K562 (cell line): ENCODE results near the gene SCFD2.

Experiments
- ATF2 ChIP-seq: sonication (generic); formaldehyde crosslinking; IDR thresholded peaks from 2 replicates; pipeline ENCODE4 v1.8.1; 2022; ENCODE audit warnings: missing genetic modification reagents
- BACH1 ChIP-seq: fragments of 200-800 bp; sonication (Bioruptor generic); IDR thresholded peaks from 2 replicates; pipeline ENCODE4 v1.6.1; 2016; ENCODE audit warnings: missing genetic modification characterization, missing compliant biosample characterization
- CBX5 ChIP-seq: IDR thresholded peaks from 2 replicates; pipeline ENCODE4 v1.6.1; 2014; ENCODE audit warnings: low read depth, borderline replicate concordance

- no peak for TF ChIP-seq BACH1 (tag)
- TF ChIP-seq CBX5: no peak
- TF ChIP-seq ATF2 (CRISPR knock-in tag): no peak
Measured at GRCh38 chr4:52873861-52874343, 492.0 kb downstream of the SCFD2 start.
